ENCODE measurements around the gene LUZP4.
A peak's percentile ranks its signal among the peaks of the same experiment; 100 is the strongest.

The LUZP4 gene

GRCh38 chrX:115264009-115264408 is 25.5 kb upstream of the LUZP4 start:
- TF ChIP-seq CTCF (IDR thresholded peaks at IDR 0.05), result no peak

DNA sequence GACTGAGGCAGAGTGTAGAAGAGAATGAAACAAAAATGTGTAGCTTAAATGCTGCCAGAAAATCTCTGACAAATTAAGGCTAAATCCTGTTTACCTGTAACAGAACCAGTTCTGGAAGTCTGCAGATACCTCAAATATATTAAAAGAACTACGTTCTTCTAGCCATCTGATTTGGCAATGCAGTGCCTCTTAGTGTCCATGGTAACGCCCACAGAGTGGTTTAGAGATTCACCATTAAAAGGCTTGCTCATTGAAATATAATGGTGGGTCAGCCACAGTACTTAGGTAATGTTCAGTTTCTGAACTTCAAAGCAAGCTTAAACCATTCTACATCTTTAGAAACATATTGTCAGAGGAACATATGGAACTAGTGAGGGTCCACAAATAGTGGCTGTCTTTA is 23.2 kb upstream of the LUZP4 start:
- no peak for TF ChIP-seq CTCF (IDR thresholded peaks at IDR 0.05)

DNA sequence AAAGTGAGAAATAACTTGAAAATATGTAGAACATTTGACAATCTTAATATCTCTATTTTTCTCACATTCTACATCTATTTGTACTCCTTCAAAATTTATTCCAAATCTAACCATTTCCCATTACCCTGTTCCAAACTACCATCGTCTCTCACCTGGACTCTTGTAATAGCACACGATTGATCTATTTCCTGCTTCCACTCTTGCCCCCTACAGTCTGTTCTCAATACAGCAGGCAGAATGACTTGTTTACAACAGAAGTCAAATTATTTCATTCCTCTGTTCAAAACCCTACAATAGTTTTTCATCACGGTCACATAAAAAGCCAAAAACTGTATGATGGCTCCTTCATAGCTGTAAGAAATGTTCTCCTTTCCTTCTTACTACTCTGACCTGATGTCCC is 21.1 kb upstream of the LUZP4 start:
- TF ChIP-seq CTCF (IDR thresholded peaks at IDR 0.05), result peak; percentile 33; the same call in 1 of the 2 replicates

- TF ChIP-seq CTCF (IDR thresholded peaks at IDR 0.05), result no peak
Observed at GRCh38 chrX:115269051-115269683, 20.3 kb upstream of the LUZP4 start.

DNA sequence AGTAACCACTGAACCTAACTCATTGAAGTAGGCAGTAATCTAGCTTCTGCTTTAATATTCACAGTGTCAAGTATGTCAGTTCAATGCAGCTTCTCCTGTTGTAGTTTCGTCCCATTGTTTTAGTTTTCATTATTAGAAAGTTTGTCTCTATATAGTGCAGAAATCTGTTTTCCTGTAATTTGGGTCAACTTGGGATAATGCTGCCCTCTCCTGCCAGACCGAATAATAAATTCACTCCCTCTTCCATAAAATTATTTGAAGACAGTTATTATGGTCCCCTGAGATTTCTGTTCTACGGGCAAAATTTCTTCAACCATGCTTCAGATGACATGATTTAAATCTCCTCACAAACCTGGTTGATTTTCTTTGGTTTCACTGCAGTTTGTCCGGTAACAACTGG is 4.6 kb upstream of the LUZP4 start:
- peak; percentile 27; the same call in 1 of the 2 replicates for TF ChIP-seq CTCF (IDR thresholded peaks at IDR 0.05)

DNA sequence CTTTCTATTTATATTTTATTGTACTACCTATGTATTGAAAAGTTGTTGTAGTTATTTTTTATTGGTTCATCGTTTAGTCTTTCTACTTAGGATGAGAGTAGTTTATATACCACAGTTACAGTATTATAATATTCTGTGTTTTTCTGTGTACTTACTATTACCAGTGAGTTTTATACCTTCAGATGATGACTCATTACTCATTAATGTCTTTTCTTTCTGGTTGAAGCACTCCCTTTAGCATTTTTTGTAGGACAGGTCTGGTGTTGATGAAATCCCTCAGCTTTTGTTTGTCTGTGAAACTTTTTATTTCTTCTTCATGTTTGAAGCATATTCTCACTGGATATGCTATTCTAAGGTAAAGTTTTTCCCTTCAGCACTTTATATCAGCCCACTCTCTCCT is 7.7 kb downstream of the LUZP4 start:
- no peak for TF ChIP-seq CTCF (IDR thresholded peaks at IDR 0.05)

GRCh38 chrX:115311139-115311538 is 21.6 kb downstream of the LUZP4 start:
- no peak for TF ChIP-seq CTCF (IDR thresholded peaks at IDR 0.05)

GRCh38 chrX:115311601-115312001 is 22.1 kb downstream of the LUZP4 start:
- TF ChIP-seq CTCF (IDR thresholded peaks at IDR 0.05), result no peak
